HL-60 (cell line): ENCODE data around the gene RNF141.

Experiments used
- DNase-seq, 2 experiments: peaks; one replicate each; pipeline ENCODE4 v3.0.0-alpha.2; 2010 to 2020; ENCODE audit warnings: low read depth in 1 of 2, low spot score in 1 of 2
- H3K27ac ChIP-seq: fragments of 250-450 bp; sonication (Bioruptor Pico); replicated peaks from 2 replicates; pipeline ENCODE4 v1.5.1; 2020; ENCODE audit warnings: mild to moderate bottlenecking, moderate library complexity
- H3K27me3 ChIP-seq: fragments of 250-450 bp; sonication (Bioruptor Pico); 2 replicates; pipeline ENCODE4 v1.5.1; 2021; ENCODE audit warnings: mild to moderate bottlenecking, moderate library complexity; ENCODE audit not compliant: insufficient read depth, poor library complexity, severe bottlenecking
- H3K4me3 ChIP-seq: replicated peaks from 2 replicates; pipeline ENCODE4 v1.5.1; 2011; ENCODE audit warnings: mild to moderate bottlenecking, control low read depth, low read length; ENCODE audit not compliant: insufficient read depth
- CTCF ChIP-seq: IDR thresholded peaks from one replicate; pipeline ENCODE4 v1.5.1; 2011; ENCODE audit warnings: low read length, control low read depth, inconsistent platforms; ENCODE audit not compliant: insufficient read depth
- GABPA ChIP-seq: IDR thresholded peaks from 2 replicates; pipeline ENCODE4 v1.6.1; 2012; ENCODE audit warnings: low read depth
- POLR2AphosphoS5 ChIP-seq: IDR thresholded peaks from 2 replicates; pipeline ENCODE4 v1.6.1; 2012; ENCODE audit warnings: low read depth
- REST ChIP-seq: IDR thresholded peaks from 2 replicates; pipeline ENCODE4 v1.6.1; 2012; ENCODE audit warnings: low read depth; ENCODE audit not compliant: insufficient replicate concordance
- SPI1 ChIP-seq: IDR thresholded peaks from 2 replicates; pipeline ENCODE4 v1.6.1; 2012; ENCODE audit warnings: low read depth, mild to moderate bottlenecking, borderline replicate concordance

The RNF141 gene

DNA sequence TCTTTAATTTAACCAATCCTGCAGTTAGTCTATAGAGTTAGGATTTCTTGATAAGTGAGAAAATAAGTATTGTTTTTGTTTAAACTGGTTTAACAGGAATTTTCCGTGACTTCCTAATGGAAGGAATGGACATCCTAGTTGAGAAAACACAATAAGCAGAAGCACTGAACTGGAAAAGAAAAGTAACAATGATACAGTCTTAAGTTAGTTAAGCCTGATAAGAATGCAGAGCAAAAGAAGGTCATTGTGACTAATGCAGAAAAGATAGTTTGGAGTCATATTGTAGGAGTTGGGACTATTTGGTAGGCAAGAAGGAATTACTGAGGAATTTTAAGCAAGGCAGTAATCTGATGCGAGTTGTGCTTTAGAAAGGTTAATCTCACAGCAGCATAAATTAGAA lies 11.7 kb downstream of the RNF141 start:
- DNase-seq: no peak
- no peak for TF ChIP-seq GABPA
- TF ChIP-seq CTCF: no peak
- TF ChIP-seq POLR2AphosphoS5: no peak
- TF ChIP-seq SPI1: no peak
- TF ChIP-seq REST: no peak
- H3K4me3 ChIP-seq: no peak overlapping the region
- no peak overlapping the region for H3K27ac ChIP-seq
- H3K27me3 ChIP-seq: no peaks in the 10 kb centered on the region

DNA sequence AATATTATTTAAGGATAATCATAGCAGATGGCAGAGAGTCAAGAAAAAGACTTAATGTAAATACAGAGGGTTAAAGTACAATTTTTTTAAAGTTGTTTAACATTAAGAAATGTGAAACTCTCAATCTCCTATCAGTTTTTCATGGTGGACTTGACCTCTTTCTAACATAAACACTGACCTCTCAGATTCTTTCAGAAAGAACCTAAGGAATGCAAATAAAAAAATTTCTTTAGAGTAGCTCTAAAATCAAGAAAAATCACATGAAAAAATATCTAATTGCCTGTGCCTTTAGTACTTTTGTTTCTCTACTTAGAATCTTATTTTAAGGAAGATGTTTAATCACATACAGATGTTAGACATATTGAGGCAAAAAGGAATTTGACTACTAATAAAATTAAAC lies 12.9 kb downstream of the RNF141 start:
- Histone ChIP-seq H3K27ac (no peak overlapping the region), H3K4me3 (no peak overlapping the region), H3K27me3 (no peaks in the 10 kb centered on the region)
- DNase-seq: no peak
- no peak for TF ChIP-seq POLR2AphosphoS5
- no peak for TF ChIP-seq SPI1
- no peak for TF ChIP-seq REST
- TF ChIP-seq CTCF: no peak
- TF ChIP-seq GABPA: no peak

- Histone ChIP-seq H3K4me3 (no peak overlapping the region), H3K27ac (no peak overlapping the region), H3K27me3 (no peaks in the 10 kb centered on the region)
- TF ChIP-seq SPI1: no peak
- no peak for TF ChIP-seq POLR2AphosphoS5
- no peak for TF ChIP-seq GABPA
- no peak for TF ChIP-seq CTCF
- no peak for TF ChIP-seq REST
- no peak for DNase-seq
These were observed 13.7 kb downstream of the RNF141 start for GRCh38 chr11:10526974-10527918.
